Activated naive CD4-positive, alpha-beta T cell treated with anti-CD3 and anti-CD28 coated beads, Interleukin-2, amount 10 ng/mL, durations not matched to agents 7 days and 5 days (primary cell): ENCODE results near the gene INTS11.
"Not testable (repeated sequence)": the region's sequence is repeated elsewhere in the genome, so short reads cannot be mapped to it uniquely, and the experiment has no call there.

Experiments used
- CTCF ChIA-PET: fragments of 350-600 bp; sonication (Branson Sonifier 250); formaldehyde crosslinking; loops from one replicate; lab custom pipeline; 2021; ENCODE audit warnings: antibody characterized with exemption; lab: Charles Lee
- DNase-seq: peaks from one replicate; pipeline ENCODE4 v3.0.0-alpha.2; 2020
- H3K27ac Mint-ChIP-seq: one replicate; pipeline ENCODE4 v1.8.0; 2021; ENCODE audit warnings: mild to moderate bottlenecking, moderate library complexity, mixed read lengths
- H3K27me3 Mint-ChIP-seq: one replicate; pipeline ENCODE4 v1.8.0; 2021; ENCODE audit warnings: mild to moderate bottlenecking, mixed read lengths
- H3K36me3 Mint-ChIP-seq: one replicate; pipeline ENCODE4 v1.8.0; 2021; ENCODE audit warnings: mixed read lengths
- H3K4me1 Mint-ChIP-seq: one replicate; pipeline ENCODE4 v1.8.0; 2021; ENCODE audit warnings: mixed read lengths
- H3K4me3 Mint-ChIP-seq: one replicate; pipeline ENCODE4 v1.8.0; 2021; ENCODE audit warnings: mild to moderate bottlenecking, moderate library complexity, mixed read lengths
- H3K9me3 Mint-ChIP-seq: one replicate; pipeline ENCODE4 v1.8.0; 2021; ENCODE audit warnings: mixed read lengths

The INTS11 gene

GRCh38 chr1:1324524-1325287 is at the start of gene INTS11, which contains the start of gene CPTP:
Gene INTS11 (minus strand): TSS chr1:1324660. CDS start chr1:1324608, 52 bp downstream.
Gene CPTP (plus strand): TSS chr1:1324802. CDS start chr1:1326911, 2,109 bp downstream.
- Mint-ChIP-seq H3K27ac (peak within 1 kb of the TSS; percentile 96), H3K27me3 (no peaks in the 10 kb centered on the region), H3K36me3 (peaks cover 8% of the 10 kb centered on the region), H3K4me3 (peak within 1 kb of the TSS; percentile 95), H3K4me1 (peaks cover 30% of the 10 kb centered on the region), H3K9me3 (peaks cover 2% of the 10 kb centered on the region)
- peak; percentile 97 for DNase-seq
- CTCF ChIA-PET, result no interaction called here

GRCh38 chr1:1373815-1374588 is 49.5 kb upstream of the INTS11 start:
- CTCF ChIA-PET, result interaction anchor here (1.5 kb wide), 1 partner anchor 69 kb away, joined by 7 read pairs; no protein-coding TSS in a partner anchor
- peak overlapping the region; percentile 89 for H3K4me3 Mint-ChIP-seq
- peak overlapping the region; percentile 79 for H3K27ac Mint-ChIP-seq
- H3K27me3 Mint-ChIP-seq, result no peaks in the 10 kb centered on the region
- H3K4me1 Mint-ChIP-seq, result peaks cover 50% of the 10 kb centered on the region
- H3K36me3 Mint-ChIP-seq, result peaks cover 11% of the 10 kb centered on the region
- no peak for DNase-seq
- H3K9me3 Mint-ChIP-seq, result no peaks in the 10 kb centered on the region

GRCh38 chr1:1373051-1373814 is 48.8 kb upstream of the INTS11 start:
- peaks cover 11% of the 10 kb centered on the region for H3K36me3 Mint-ChIP-seq
- no peaks in the 10 kb centered on the region for H3K27me3 Mint-ChIP-seq
- H3K9me3 Mint-ChIP-seq, result no peaks in the 10 kb centered on the region
- DNase-seq, result no peak
- CTCF ChIA-PET, result interaction anchor here (0.7 to 4.1 kb wide), 4 partner anchors 21 to 68 kb away, joined by 4 to 21 read pairs (median 8); no protein-coding TSS in a partner anchor
- H3K4me1 Mint-ChIP-seq, result peaks cover 50% of the 10 kb centered on the region
- H3K4me3 Mint-ChIP-seq, result peak overlapping the region; percentile 89
- H3K27ac Mint-ChIP-seq, result peak overlapping the region; percentile 73

GRCh38 chr1:1371746-1372711 is 47.6 kb upstream of the INTS11 start:
- Mint-ChIP-seq H3K9me3 (no peaks in the 10 kb centered on the region), H3K36me3 (peaks cover 11% of the 10 kb centered on the region), H3K4me3 (peak overlapping the region; percentile 59), H3K4me1 (peaks cover 50% of the 10 kb centered on the region), H3K27me3 (no peaks in the 10 kb centered on the region), H3K27ac (peak overlapping the region; percentile 64)
- CTCF ChIA-PET, result interaction anchor here (0.7 to 4.1 kb wide), 17 partner anchors 9 to 358 kb away, joined by 3 to 21 read pairs (median 4); partner anchors contain the start of genes ATAD3A, CCNL2, DVL1 and ISG15
- DNase-seq, result peak; percentile 86

GRCh38 chr1:1371364-1371745 is 46.9 kb upstream of the INTS11 start:
- CTCF ChIA-PET, result interaction anchor here (0.7 to 4.1 kb wide), 16 partner anchors 8 to 380 kb away, joined by 3 to 21 read pairs (median 4); partner anchors contain the start of genes ATAD3A, CCNL2, DVL1 and ISG15
- peak; percentile 84 for DNase-seq
- Mint-ChIP-seq H3K27ac (peak overlapping the region; percentile 55), H3K9me3 (no peaks in the 10 kb centered on the region), H3K4me3 (peak overlapping the region; percentile 26), H3K27me3 (no peaks in the 10 kb centered on the region), H3K36me3 (peaks cover 11% of the 10 kb centered on the region), H3K4me1 (peaks cover 47% of the 10 kb centered on the region)

- Mint-ChIP-seq H3K9me3 (no peaks in the 10 kb centered on the region), H3K27ac (peak overlapping the region; percentile 55), H3K27me3 (no peaks in the 10 kb centered on the region), H3K4me1 (peaks cover 44% of the 10 kb centered on the region), H3K4me3 (no peak overlapping the region), H3K36me3 (peaks cover 11% of the 10 kb centered on the region)
- CTCF ChIA-PET, result interaction anchor here (0.8 to 4.1 kb wide), 11 partner anchors 17 to 379 kb away, joined by 3 to 21 read pairs (median 4); partner anchors contain the start of genes ATAD3A, CCNL2 and DVL1
- DNase-seq, result no peak
Observed at GRCh38 chr1:1370771-1371300, 46.4 kb upstream of the INTS11 start.

GRCh38 chr1:1370094-1370493 is 45.6 kb upstream of the INTS11 start:
- DNase-seq, H3K9me3 Mint-ChIP-seq, H3K27me3 Mint-ChIP-seq, H3K36me3 Mint-ChIP-seq, H3K4me3 Mint-ChIP-seq, H3K27ac Mint-ChIP-seq: not testable (repeated sequence)
- CTCF ChIA-PET, result interaction anchor here (4.1 kb wide), 1 partner anchor 18 kb away, joined by 21 read pairs; no protein-coding TSS in a partner anchor
- H3K4me1 Mint-ChIP-seq, result peaks cover 40% of the 10 kb centered on the region

- H3K27ac Mint-ChIP-seq, result no peak overlapping the region
- DNase-seq, result no peak
- H3K9me3 Mint-ChIP-seq, result no peaks in the 10 kb centered on the region
- CTCF ChIA-PET, result no interaction called here
- H3K27me3 Mint-ChIP-seq, result peaks cover 18% of the 10 kb centered on the region
- peaks cover 2% of the 10 kb centered on the region for H3K36me3 Mint-ChIP-seq
- no peak overlapping the region for H3K4me3 Mint-ChIP-seq
- peaks cover 24% of the 10 kb centered on the region for H3K4me1 Mint-ChIP-seq
Observed at GRCh38 chr1:1367315-1367714, 42.9 kb upstream of the INTS11 start.

- Mint-ChIP-seq H3K27ac (no peak overlapping the region), H3K4me3 (no peak overlapping the region), H3K27me3 (peaks cover 24% of the 10 kb centered on the region), H3K36me3 (no peaks in the 10 kb centered on the region), H3K9me3 (no peaks in the 10 kb centered on the region), H3K4me1 (peaks cover 17% of the 10 kb centered on the region)
- CTCF ChIA-PET, result no interaction called here
- DNase-seq, result no peak
Observed at GRCh38 chr1:1366699-1367066, 42.2 kb upstream of the INTS11 start.

- CTCF ChIA-PET, result interaction anchor here (1.3 kb wide), 1 partner anchor 62 kb away, joined by 4 read pairs; no protein-coding TSS in a partner anchor
Observed at GRCh38 chr1:1365875-1366698, 41.6 kb upstream of the INTS11 start.

GRCh38 chr1:1364266-1364665 is 39.8 kb upstream of the INTS11 start:
- Mint-ChIP-seq H3K27me3 (peaks cover 38% of the 10 kb centered on the region), H3K4me3 (no peak overlapping the region), H3K27ac (no peak overlapping the region), H3K36me3 (no peaks in the 10 kb centered on the region), H3K4me1 (peaks cover 6% of the 10 kb centered on the region), H3K9me3 (no peaks in the 10 kb centered on the region)
- DNase-seq, result no peak
- CTCF ChIA-PET, result no interaction called here

More at GRCh38 chr1:1365875-1366698, 41.6 kb upstream of the INTS11 start:
- no peak overlapping the region for H3K27ac Mint-ChIP-seq
- H3K4me3 Mint-ChIP-seq, result no peak overlapping the region
- peaks cover 11% of the 10 kb centered on the region for H3K4me1 Mint-ChIP-seq
- H3K27me3 Mint-ChIP-seq, result peaks cover 30% of the 10 kb centered on the region
- H3K9me3 Mint-ChIP-seq, result no peaks in the 10 kb centered on the region
- no peak for DNase-seq
- H3K36me3 Mint-ChIP-seq, result no peaks in the 10 kb centered on the region

- DNase-seq, result no peak
Observed at GRCh38 chr1:1361982-1362423, 37.5 kb upstream of the INTS11 start.

More at GRCh38 chr1:1361982-1362423, 37.5 kb upstream of the INTS11 start:
- Mint-ChIP-seq H3K4me3 (no peak overlapping the region), H3K27ac (no peak overlapping the region), H3K4me1 (peaks cover 19% of the 10 kb centered on the region), H3K36me3 (no peaks in the 10 kb centered on the region), H3K27me3 (peaks cover 61% of the 10 kb centered on the region), H3K9me3 (no peaks in the 10 kb centered on the region)
- CTCF ChIA-PET, result interaction anchor here (0.7 kb wide), 1 partner anchor 8 kb away, joined by 3 read pairs; no protein-coding TSS in a partner anchor
